CD4-positive, alpha-beta T cell treated with Interferon alpha-2 for 1 hour (primary cell): ENCODE results near the gene NSD2.
A peak's percentile ranks its signal among the peaks of the same experiment; 100 is the strongest.
"Not testable (repeated sequence)": the region's sequence is repeated elsewhere in the genome, so short reads cannot be mapped to it uniquely, and the experiment has no call there.

Source experiments
- DNase-seq, 2 donors: peaks; one replicate each; pipeline ENCODE4 v3.0.0-alpha.2; 2020 to 2022

NSD2 gene

DNA sequence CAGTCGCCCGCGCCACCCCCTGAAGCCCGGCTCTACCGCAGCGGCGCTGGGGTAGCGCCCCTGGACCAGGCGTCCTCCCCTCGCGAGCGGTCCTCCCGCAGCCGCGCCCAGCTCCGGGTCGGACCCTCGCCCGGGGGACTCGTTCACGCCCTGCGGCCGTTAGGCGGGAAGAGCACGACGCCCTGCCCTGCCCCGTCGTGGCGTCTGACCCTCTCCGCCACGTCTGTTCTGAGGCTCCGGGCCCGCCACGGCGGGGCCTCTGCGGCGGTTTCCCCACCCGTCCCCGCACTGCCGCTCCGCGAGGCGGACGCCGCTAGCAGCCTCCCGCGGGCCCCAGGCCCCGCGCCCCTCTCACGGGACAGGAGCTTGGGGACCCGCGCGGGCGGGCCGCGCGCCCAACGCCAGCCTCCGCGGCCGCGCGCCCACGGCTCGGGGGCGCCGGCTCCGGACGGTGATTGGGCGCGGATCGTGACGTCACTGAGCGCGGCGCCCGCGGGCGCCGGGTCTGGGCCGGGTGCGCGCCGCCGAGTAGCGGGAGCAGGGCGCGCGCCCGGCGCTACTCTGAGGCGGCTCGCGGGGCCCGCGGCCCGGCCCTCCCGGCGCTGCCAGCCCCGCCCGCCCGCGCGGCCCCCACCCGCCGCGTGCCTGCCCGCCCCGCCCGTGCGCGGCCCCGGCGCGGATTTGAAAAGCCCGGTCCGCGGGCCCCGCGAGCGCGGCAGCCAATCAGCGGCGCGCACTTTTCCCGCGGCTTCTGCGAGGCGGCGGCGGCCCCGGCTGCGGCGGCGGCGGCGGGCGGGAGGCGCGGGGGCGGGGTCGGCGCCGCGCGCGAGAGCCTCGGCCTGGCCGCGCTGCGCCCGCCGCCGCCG lies at the start of gene NSD2:
Gene NSD2 (plus strand): TSS at position 816 of the 866 bp plus-strand sequence. CDS start 29,262 bp downstream, outside the sequence.
- DNase-seq: peak; percentile 87 to 94

DNA sequence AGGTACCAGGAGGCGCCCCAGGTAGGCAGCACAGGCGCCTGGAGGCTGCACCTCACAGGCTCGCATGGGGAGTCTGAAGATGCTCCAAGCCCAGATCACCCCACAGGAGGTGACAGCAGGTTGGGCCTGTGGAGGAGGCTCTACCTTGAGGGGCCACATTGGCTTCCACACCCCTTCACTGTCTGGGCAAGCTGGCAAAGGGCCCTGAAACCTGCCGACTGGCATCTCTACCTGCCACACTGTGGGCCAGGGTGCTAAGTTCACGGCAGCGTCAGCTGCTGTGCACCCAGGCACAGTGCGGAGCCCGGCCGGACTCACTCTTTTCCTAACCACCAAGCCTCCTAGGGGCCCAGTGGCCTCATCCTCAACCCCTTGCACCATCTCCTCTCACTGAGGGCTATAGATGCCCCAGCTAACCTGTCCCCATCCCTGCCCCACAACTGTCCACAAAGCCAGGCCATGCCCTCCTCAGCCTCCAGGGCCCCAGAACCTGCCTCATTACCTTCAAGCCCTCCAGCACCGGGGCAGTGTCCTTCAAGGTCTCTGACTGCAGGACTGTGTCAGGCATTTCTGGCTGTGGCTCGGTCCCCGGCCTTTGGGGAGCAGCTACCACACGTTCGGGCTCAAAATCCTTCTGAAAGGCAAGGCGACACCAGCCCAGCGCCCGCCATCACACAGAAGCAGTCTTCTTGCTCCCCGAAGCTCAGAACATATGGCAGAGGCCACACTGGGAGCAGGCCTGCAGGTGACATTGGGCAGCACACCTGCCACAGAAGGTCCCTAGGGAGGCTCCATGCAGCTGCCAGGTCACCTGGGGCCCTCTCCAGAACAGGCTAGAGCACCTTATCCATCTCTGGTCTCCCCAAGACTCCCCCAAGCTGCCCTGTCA lies 49.3 kb upstream of the NSD2 start:
- DNase-seq: no peak

DNA sequence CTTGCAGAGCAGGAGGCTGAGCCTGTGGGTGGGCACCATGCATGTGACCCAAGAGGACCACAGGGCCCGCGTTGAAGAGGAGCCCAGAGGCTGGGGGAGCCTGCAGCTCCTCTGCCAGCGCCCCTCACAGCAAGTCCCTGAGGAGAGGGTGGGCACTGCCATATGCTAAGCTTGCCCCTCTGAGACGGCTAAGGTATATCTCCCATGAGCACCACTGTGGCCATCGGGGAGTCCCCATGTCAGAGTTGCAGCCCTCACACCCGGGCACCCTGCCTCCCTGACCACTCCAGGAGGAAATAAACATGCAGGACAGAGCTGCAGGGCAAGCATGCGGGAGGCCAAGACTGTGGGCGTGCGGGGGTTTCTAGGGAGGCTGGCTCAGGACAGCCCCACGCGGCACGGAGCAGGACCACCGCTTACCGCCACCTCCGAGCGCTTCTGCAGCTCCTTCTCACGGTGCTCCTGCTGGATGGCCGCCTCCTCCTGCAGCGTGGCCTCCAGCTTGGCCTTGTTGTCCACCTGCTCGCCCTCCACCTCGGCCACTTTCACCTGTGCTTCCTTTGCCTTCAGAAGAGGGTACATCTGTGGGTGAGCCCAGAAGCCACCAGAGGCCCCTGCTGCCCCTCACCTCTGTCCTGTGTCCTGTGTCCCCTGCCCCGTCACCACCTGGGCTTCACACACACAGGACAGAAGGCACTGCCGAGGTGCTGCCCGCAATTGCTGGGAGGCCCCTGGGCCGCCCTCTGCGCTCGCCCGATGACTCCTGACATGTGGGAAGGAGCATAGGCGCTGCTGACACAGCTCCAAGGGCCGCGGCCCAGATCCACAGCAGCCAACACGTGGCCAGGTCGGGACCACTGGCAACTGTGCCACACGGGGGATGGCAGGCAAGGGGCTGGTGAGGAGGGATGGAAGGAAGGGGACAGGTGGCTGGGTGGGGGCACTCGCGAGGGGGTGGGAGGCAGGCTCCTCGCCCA lies 48.3 kb upstream of the NSD2 start:
- no peak for DNase-seq

DNA sequence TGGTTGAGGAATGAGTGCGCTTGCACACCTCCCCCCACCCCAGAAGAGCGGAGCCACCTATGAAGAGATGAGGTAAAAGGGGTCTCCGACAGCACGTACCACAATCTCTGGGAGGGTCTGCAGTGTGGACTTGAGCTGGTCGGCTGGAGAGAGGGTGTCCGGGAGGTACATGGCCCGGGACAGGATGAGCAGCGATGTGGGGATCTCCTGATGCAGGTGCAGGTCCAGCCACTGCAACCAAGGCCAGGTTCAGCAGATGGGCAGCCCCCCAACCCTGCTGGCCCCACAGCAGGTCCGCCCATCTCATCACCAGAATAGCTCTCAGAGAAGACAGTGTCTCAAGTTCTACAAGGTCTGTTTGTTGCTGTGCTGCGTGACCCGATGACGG lies 47.7 kb upstream of the NSD2 start:
- no peak for DNase-seq

GRCh38 chr4:1824746-1825145 lies 46.4 kb upstream of the NSD2 start:
- no peak for DNase-seq

- no peak for DNase-seq
Observed at GRCh38 chr4:1825326-1825725, 45.9 kb upstream of the NSD2 start.

GRCh38 chr4:1826531-1827350 lies 44.5 kb upstream of the NSD2 start:
- no peak for DNase-seq

- no peak for DNase-seq
Observed at GRCh38 chr4:1830234-1830633, 41.0 kb upstream of the NSD2 start.

- DNase-seq: no peak
Observed at GRCh38 chr4:1830642-1831228, 40.5 kb upstream of the NSD2 start.

DNA sequence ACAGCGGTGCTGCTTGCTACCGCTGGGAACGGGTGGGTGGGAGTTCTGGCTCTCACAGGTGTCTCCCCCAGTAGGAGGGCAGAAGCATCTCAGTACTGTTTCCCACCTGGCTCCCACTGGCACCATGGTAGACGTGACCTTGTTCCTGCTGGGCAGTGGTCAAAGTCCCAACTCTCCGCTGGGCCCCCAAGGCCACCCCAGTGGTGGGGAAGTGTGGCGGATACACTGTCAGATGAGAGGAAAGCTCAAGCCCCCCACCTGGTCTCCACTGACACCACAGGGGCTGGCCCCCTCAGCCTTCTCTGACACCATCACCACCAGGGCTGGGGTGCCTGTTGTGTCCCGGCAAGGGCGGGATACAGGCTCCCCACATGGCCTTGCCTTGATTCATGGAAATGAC lies 39.9 kb upstream of the NSD2 start:
- no peak for DNase-seq

DNA sequence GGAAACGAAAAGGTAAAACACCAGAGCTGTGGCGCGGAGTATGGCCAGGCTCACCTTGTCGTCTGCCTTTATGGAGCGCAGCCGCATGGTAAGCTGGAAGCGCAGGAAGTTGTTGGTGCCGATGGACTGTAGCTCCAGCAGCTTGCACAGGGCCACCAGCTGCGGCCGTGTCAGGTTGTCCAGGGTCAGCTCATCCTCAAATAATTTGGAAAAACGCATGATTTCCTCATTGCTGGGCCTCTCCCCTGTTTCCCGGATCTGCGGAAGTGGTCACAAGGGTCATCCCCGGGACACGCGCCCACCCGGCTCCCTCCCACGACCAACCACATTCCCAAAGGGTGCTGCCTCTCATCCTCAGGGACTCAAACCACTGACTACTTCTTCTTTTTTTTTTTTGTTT lies 38.5 kb upstream of the NSD2 start:
- DNase-seq: no peak

GRCh38 chr4:1833307-1834046 lies 37.7 kb upstream of the NSD2 start:
- no peak for DNase-seq

DNA sequence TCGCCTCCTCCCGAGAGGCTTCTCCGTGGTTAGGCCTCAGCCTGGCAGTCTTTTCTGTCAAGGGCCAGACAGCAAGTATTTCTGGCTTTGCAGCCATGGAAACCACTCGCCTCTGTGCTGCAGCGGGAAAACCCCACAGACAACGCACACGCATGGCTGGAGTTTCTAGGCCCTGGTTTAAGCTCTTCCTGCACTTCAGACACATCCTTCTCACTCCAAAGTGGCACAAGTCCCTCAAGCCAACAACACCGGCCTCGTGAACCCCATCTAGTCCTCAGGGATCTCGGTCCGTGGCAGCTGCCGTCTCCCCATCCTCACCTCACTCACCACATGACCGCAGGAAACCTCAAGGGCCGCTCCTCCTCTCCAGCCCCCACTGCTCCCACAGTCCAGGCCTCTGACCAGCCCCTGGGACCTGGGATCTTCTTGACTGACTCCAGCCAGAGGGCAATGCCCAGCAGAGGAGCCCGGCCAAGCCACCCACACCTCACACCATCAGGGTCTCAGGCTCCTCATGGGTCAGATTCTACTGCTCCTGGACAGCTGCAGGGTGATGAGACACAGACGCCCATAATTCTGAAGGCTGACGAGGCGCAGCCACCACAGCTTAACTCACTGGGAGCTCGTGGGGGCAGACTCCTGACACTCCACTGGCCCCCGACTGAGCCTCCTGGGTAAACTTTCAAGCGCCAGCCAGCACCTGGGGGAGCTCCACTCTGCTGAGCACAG lies 37.0 kb upstream of the NSD2 start:
- DNase-seq: no peak

- not testable (repeated sequence) for DNase-seq
Observed at GRCh38 chr4:1835836-1836235, 35.4 kb upstream of the NSD2 start.

- no peak for DNase-seq
Observed at GRCh38 chr4:1836650-1837049, 34.5 kb upstream of the NSD2 start.

- DNase-seq: no peak
Observed at GRCh38 chr4:1837069-1837468, 34.1 kb upstream of the NSD2 start.

DNA sequence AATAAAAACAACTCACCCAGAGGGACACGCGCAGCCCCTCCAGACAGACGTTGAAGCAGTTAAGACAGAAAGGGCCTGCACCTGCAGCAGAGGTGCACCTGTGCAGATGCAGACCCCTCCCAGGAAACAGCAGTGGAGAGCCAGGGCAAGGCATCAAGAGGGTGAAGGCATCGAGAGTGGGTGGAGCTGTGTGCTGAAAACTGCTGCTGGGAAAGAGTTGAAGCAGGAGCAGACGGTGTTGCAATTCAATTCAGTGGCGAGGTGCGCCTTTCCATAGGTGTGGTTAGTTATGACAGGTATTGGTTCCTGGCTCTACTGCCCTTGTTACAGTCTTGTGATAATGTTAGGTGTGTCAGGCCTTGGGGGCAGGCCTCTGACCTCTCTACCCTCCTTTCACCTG lies 31.9 kb upstream of the NSD2 start:
- DNase-seq: no peak

- no peak for DNase-seq
Observed at GRCh38 chr4:1841201-1841886, 29.8 kb upstream of the NSD2 start.

- no peak for DNase-seq
Observed at GRCh38 chr4:1841887-1842210, 29.3 kb upstream of the NSD2 start.
